Measurements from ENCODE around the gene CDT1. TPM values are rescaled to one million over a fixed set of nuclear protein-coding genes. Genes with fewer than 3 reads are reported as not detected.

The CDT1 gene
- 1 to 10 TPM; 2.2 to 3.8 (median 2.6) TPM for total RNA-seq
- total RNA-seq (2013) = 0.68 TPM

DNA sequence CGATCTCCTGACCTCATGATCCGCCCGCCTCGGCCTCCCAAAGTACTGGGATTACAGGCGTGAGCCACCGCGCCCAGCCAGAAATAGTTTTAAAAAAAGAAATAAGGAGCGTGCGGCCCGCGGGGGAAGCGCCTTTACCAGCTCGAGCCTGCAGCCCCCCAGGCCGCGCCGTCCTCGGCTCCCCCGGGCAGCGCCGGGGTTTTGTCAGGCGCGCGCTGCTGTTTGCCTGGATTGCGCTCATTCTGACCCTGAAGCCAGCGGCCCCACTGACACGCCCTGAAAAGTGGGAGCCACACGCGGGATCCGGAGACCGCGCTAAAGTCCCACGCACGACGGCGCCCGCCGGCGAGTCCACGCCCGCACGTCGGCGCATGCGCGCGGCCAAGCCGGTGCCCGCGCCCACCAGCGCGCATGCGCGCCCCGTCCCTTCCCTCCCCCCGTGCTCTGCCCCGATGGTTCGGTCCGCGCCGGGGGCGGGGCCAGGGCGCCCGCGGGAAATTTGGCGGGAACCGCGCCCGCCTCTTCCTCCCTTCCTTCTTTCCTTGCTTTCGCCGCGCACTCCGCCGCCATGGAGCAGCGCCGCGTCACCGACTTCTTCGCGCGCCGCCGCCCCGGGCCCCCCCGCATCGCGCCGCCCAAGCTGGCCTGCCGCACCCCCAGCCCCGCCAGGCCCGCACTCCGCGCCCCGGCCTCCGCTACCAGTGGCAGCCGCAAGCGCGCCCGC lies at the start of gene CDT1:
Gene CDT1, plus strand, starts transcription at position 526 of the 724 bp plus-strand sequence. Its CDS starts 43 bp downstream, at position 569.
- intact Hi-C loops (cut with micrococcal nuclease) = no loop called here
- Mint-ChIP-seq H3K4me1 (no peaks in the 10 kb centered on the region), H3K27me3 (ENCODE audit: low read depth in 2 of 2) (no peaks in the 10 kb centered on the region), H3K27ac (peak within 1 kb of the TSS; percentile 78 to 83), H3K9me3 (no peaks in the 10 kb centered on the region), H3K4me3 (peak within 1 kb of the TSS; percentile 88), H3K36me3 (no peaks in the 10 kb centered on the region)
- Histone ChIP-seq H3K36me3 (ENCODE audit: control insufficient read depth, insufficient read depth, low read length) (no peaks in the 10 kb centered on the region), H3K4me1 (ENCODE audit: control insufficient read depth, insufficient read depth, low read length) (peaks cover 27% of the 10 kb centered on the region), H3K27ac (ENCODE audit: low read length) (peak within 1 kb of the TSS; percentile 49), H3K9me3 (ENCODE audit: control insufficient read depth, insufficient read depth, low read length) (no peaks in the 10 kb centered on the region), H3K4me3 (ENCODE audit: low read length) (peak within 1 kb of the TSS; percentile 75), H3K27me3 (ENCODE audit: control insufficient read depth, insufficient read depth, low read length) (no peaks in the 10 kb centered on the region)
- under 1% methylated on average over 96 of the region's 98 CpGs for WGBS (ENCODE audit: insufficient coverage)
- peak; percentile 77 to 83 (median 77) for ATAC-seq
- no peak for TF ChIP-seq CTCF (IDR thresholded peaks at IDR 0.05)
- DNase-seq = peak; percentile 83 to 96

DNA sequence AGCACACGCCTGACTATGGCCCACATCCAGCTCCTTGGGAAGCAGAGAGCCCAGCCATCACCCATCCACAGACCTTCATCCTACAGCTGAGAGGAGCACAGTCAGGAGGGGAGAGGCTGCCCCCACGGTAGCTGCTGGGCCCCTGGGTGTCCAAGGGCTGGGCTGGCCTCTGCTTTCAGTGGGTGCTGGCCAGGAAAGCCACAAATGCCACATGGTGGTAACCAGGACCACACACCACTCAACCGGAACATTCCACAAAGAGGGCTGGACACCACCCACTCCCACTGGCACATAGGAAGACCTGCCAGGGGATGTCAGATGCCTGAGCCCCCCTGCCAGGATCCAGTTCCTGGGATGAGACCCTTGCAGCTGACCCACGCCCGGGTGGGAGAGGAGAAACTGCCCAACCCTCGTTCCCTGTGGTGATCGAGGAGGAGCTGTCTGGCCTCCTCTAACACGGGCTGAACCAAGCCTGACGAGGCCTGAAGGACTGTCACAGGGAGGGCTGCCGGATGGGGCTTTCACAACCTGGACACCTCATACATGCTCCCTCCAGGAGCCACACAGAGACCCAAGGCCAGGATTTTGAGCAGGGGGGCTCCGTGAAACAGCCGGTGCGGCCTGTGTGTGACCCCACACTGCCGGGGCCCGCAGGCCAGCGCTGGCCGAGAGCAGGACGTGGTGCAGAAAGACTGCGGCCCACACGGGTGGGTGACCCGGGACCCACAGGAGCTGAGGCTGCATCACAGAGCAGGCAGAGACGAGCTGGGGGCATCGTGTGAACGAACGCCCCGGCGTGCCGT lies 49.3 kb upstream of the CDT1 start:
- WGBS (ENCODE audit: insufficient coverage) = 88% methylated on average over 28 of the region's 28 CpGs
- no peak overlapping the region for H3K27ac Mint-ChIP-seq
- H3K9me3 Mint-ChIP-seq = no peaks in the 10 kb centered on the region

DNA sequence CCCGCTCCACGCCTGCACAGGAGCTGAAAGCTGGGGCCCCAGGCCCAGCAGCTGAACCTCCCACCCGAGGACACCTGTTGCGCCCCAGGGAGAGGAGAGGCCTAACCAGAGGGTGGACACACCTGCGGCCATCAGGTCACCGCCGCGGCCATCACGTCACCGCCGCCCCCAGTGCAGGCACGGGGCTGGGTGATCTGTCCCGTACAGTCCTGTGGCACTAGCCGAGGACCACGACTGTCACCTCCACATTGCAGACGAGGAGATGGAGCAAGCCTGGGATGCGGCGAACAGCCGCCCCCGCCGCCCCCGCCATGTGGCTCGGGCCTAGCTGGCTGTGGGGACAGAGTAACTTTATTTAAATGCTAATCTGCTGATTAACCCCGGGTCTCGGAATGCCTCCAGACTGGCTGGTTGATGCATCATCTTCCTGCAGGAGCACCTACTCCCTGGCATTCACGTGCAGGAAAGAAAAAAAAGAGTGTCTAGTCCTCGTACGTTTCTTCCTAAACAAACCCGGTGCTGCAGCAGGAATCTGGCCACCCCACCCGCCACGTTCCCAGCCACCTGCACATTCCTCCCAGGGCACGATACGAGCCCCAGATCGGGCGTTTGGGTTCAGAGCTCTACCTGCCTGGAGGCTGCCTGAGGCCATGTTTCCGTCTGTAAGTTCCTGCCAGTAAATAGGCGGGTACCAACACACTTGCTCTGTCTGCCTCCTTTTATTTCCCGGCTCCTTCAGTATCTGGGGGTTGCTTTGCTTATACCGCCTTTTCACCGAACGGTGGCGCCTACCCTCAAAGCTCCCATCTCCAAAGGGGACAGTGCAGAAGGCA lies 48.5 kb upstream of the CDT1 start:
- 88% methylated on average over 42 of the region's 42 CpGs for WGBS (ENCODE audit: insufficient coverage)
- H3K27ac ChIP-seq (ENCODE audit: low read length) = no peak overlapping the region
- no peaks in the 10 kb centered on the region for H3K36me3 Mint-ChIP-seq
- no peaks in the 10 kb centered on the region for H3K27me3 ChIP-seq (ENCODE audit: control insufficient read depth, insufficient read depth, low read length)
- no peak overlapping the region for H3K4me3 ChIP-seq (ENCODE audit: low read length)
- H3K4me3 Mint-ChIP-seq = no peak overlapping the region
- peaks cover 16 to 27% of the 10 kb centered on the region in 2 donors for H3K4me1 Mint-ChIP-seq
- no peaks in the 10 kb centered on the region for H3K9me3 Mint-ChIP-seq
- H3K9me3 ChIP-seq (ENCODE audit: control insufficient read depth, insufficient read depth, low read length) = no peaks in the 10 kb centered on the region
- peaks cover 4% of the 10 kb centered on the region for H3K36me3 ChIP-seq (ENCODE audit: control insufficient read depth, insufficient read depth, low read length)
- DNase-seq (no peak), ATAC-seq (peak in 1 of 3 donors; percentile 53)
- intact Hi-C loops (cut with micrococcal nuclease) = no loop called here
- H3K27ac Mint-ChIP-seq = no peak overlapping the region
- H3K4me1 ChIP-seq (ENCODE audit: control insufficient read depth, insufficient read depth, low read length) = peaks cover 32% of the 10 kb centered on the region
- no peaks in the 10 kb centered on the region for H3K27me3 Mint-ChIP-seq (ENCODE audit: low read depth in 2 of 2)
- TF ChIP-seq CTCF (IDR thresholded peaks at IDR 0.05) = no peak

More for the DNA sequence above, 49.3 kb upstream of the CDT1 start:
- TF ChIP-seq CTCF (IDR thresholded peaks at IDR 0.05) = no peak
- Histone ChIP-seq H3K27ac (ENCODE audit: low read length) (no peak overlapping the region), H3K27me3 (ENCODE audit: control insufficient read depth, insufficient read depth, low read length) (no peaks in the 10 kb centered on the region), H3K9me3 (ENCODE audit: control insufficient read depth, insufficient read depth, low read length) (no peaks in the 10 kb centered on the region), H3K4me1 (ENCODE audit: control insufficient read depth, insufficient read depth, low read length) (peaks cover 27% of the 10 kb centered on the region), H3K4me3 (ENCODE audit: low read length) (no peak overlapping the region), H3K36me3 (ENCODE audit: control insufficient read depth, insufficient read depth, low read length) (peaks cover 4% of the 10 kb centered on the region)
- intact Hi-C loops (cut with micrococcal nuclease) = no loop called here
- ATAC-seq (no peak), DNase-seq (no peak)
- Mint-ChIP-seq H3K27me3 (ENCODE audit: low read depth in 2 of 2) (no peaks in the 10 kb centered on the region), H3K4me3 (no peak overlapping the region), H3K36me3 (no peaks in the 10 kb centered on the region), H3K4me1 (peaks cover 16 to 22% of the 10 kb centered on the region in 2 donors)

All from natural killer cell (primary cell).